Transverse colon (tissue), 4 donors: Measurements from ENCODE around the gene HRG. TPM values are rescaled to one million over a fixed set of nuclear protein-coding genes. Genes with fewer than 3 reads are reported as not detected.
"Not testable (repeated sequence)": the region's sequence is repeated elsewhere in the genome, so short reads cannot be mapped to it uniquely, and the experiment has no call there.

Experiments
- DNase-seq: peaks from one replicate; pipeline ENCODE4 v3.0.0-alpha.2; 2019
- H3K27ac ChIP-seq, 4 donors: fragments of 200-600 bp; sonication (generic); 2 replicates each; pipeline ENCODE4 v1.5.1; 2016 to 2018; ENCODE audit warnings: inconsistent platforms in 4 of 4
- H3K27me3 ChIP-seq: fragments of 200-600 bp; sonication (generic); 2 replicates; pipeline ENCODE4 v1.5.1; 2017; ENCODE audit warnings: inconsistent platforms
- H3K36me3 ChIP-seq, 4 donors: fragments of 200-600 bp; sonication (generic); 2 replicates each; pipeline ENCODE4 v1.5.1; 2017 to 2019; ENCODE audit warnings: inconsistent platforms in 4 of 4
- H3K4me1 ChIP-seq, 4 donors: fragments of 200-600 bp; sonication (generic); 2 replicates each; pipeline ENCODE4 v1.5.1; 2017 to 2020; ENCODE audit warnings: inconsistent platforms in 4 of 4
- H3K4me3 ChIP-seq, 4 donors: fragments of 200-600 bp; sonication (generic); 1 replicate in 1 of 4; 2 replicates in 3 of 4; pipeline versions ENCODE4 v1.5.1 to v1.6.1; 2017 to 2019; ENCODE audit warnings: inconsistent platforms in 4 of 4
- H3K9me3 ChIP-seq, 2 donors: fragments of 200-600 bp; sonication (generic); 2 replicates each; pipeline ENCODE4 v1.5.1; 2017 to 2019; ENCODE audit warnings: inconsistent platforms in 2 of 2
- EP300 ChIP-seq: sonication (generic); formaldehyde crosslinking; IDR thresholded peaks from one replicate; pipeline ENCODE4 v1.6.1; 2017; ENCODE audit warnings: antibody characterized with exemption, low read depth
- POLR2A ChIP-seq: fragments of 450-650 bp; IDR thresholded peaks from one replicate; pipeline ENCODE4 v1.6.1; 2016; ENCODE audit warnings: antibody characterized with exemption, mild to moderate bottlenecking, moderate library complexity
- POLR2AphosphoS5 ChIP-seq, 3 donors: sonication (generic); formaldehyde crosslinking; IDR thresholded peaks; one replicate each; pipeline ENCODE4 v1.6.1; 2016; ENCODE audit warnings: antibody characterized with exemption in 3 of 3
- WGBS, 2 donors: methylation state at CpG; one replicate each; pipeline ENCODE4 v1.1.5; 2018; ENCODE audit warnings: low coverage in 1 of 2; 5-methylcytosine and 5-hydroxymethylcytosine counted together
- in situ Hi-C, 4 donors: fragments of 200-750 bp; cut with MboI; loops; one replicate each; pipeline versions ENCODE4 v1.15.0 to v1.15.1; 2017; ENCODE audit warnings: low sequenced_read_pairs in 3 of 4, low pct_ligation_motif_present in 1 of 4, low pct_unique_long_range_greater_than_20kb in 1 of 4
- intact Hi-C: fragments of 100-400 bp; cut with DNase I; formaldehyde crosslinking; loops from one replicate; pipeline ENCODE4 v1.15.1; 2023; ENCODE audit warnings: low total_unique reads
- total RNA-seq, 4 donors: library from RNA; depleted of rRNA; stranded (reverse); fragments of >200 nt; gene quantifications; one replicate each; pipeline ENCODE4 v1.1.0, GENCODE V29; 2016
- TF ChIP-seq, protein P1 (sequence below), 5 experiments: fragments of 200-600 bp in 3 of 5; fragments of 450-650 bp in 2 of 5; sonication (generic) in 3 of 5; IDR thresholded peaks; 1 replicate in 2 of 5; 2 replicates in 3 of 5; pipeline ENCODE4 v1.5.1; 2016 to 2017; ENCODE audit warnings: antibody characterized with exemption in 5 of 5, inconsistent platforms in 3 of 5, mild to moderate bottlenecking in 2 of 5, moderate library complexity in 1 of 5

HRG gene
- total RNA-seq, 4 donors from 2014 or later: not detected

DNA sequence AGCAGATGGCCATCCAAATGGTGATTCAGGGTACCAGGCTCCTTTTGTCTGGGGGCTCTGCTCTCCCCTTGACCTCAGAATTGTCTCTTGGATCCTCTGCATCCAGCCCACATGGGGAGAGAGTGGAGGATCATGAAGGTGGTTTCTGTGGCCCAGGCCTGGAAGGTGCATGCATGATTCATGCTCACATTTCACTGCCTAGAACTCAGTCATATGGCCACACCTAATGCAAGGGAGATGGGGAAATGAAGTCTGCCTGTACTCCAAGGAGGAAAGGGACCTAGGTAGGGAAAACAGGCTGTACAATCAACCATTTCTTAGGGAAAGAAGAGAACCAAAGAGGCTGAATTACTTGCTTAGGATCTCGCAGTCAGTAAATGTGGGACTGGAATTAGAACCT, 15.1 kb downstream of the HRG start:
- WGBS, 2 donors: 83 to 85% methylated on average over 1 of the region's 1 CpG
- no peak for DNase-seq
- TF ChIP-seq, protein P1, sequence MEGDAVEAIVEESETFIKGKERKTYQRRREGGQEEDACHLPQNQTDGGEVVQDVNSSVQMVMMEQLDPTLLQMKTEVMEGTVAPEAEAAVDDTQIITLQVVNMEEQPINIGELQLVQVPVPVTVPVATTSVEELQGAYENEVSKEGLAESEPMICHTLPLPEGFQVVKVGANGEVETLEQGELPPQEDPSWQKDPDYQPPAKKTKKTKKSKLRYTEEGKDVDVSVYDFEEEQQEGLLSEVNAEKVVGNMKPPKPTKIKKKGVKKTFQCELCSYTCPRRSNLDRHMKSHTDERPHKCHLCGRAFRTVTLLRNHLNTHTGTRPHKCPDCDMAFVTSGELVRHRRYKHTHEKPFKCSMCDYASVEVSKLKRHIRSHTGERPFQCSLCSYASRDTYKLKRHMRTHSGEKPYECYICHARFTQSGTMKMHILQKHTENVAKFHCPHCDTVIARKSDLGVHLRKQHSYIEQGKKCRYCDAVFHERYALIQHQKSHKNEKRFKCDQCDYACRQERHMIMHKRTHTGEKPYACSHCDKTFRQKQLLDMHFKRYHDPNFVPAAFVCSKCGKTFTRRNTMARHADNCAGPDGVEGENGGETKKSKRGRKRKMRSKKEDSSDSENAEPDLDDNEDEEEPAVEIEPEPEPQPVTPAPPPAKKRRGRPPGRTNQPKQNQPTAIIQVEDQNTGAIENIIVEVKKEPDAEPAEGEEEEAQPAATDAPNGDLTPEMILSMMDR (IDR thresholded peaks at IDR 0.05): no peak
- TF ChIP-seq POLR2A (no peak), EP300 (no peak), POLR2AphosphoS5 (IDR thresholded peaks at IDR 0.05) (no peak)
- Histone ChIP-seq H3K36me3 (no peaks in the 10 kb centered on the region), H3K4me1 (no peaks in the 10 kb centered on the region), H3K4me3 (no peak overlapping the region), H3K27me3 (peaks cover 7% of the 10 kb centered on the region), H3K27ac (no peak overlapping the region), H3K9me3 (no peaks in the 10 kb centered on the region)
- intact Hi-C loops: no loop called here
- in situ Hi-C loops: no loop called here

- H3K36me3 ChIP-seq: no peaks in the 10 kb centered on the region
- H3K9me3 ChIP-seq: no peaks in the 10 kb centered on the region
- intact Hi-C loops (no loop called here), in situ Hi-C loops (no loop called here)
- peaks cover 7% of the 10 kb centered on the region for H3K27me3 ChIP-seq
- DNase-seq: no peak
- no peaks in the 10 kb centered on the region for H3K4me1 ChIP-seq
- TF ChIP-seq EP300 (no peak), POLR2AphosphoS5 (IDR thresholded peaks at IDR 0.05) (no peak), POLR2A (no peak)
- TF ChIP-seq, protein P1 (IDR thresholded peaks at IDR 0.05): no peak
- no peak overlapping the region for H3K4me3 ChIP-seq
- H3K27ac ChIP-seq: no peak overlapping the region
- 0 to 62% methylated on average over 1 to 3 of the region's 3 CpGs for WGBS, 2 donors
These were observed 17.0 kb downstream of the HRG start for GRCh38 chr3:186682812-186683211.

DNA sequence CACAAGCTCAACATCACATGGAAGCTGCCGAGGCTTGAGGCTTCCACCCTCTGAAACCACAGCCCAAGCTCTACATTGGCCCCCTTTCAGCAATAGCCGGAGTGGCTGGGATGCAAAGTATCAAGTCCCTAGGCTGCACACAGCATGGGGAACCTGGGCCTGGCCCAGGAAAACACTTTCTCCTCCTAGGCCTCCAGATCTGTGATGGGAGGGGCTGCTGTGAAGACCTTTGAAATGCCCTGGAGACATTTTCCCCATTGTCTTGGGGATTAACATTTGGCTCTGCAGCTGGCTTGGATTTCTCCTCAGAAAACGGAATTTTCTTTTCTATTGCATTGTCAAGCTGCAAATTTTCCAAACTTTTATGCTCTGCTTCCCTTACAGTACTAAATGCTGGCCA, 18.2 kb downstream of the HRG start:
- 83 to 100% methylated on average over 1 to 3 of the region's 3 CpGs for WGBS, 2 donors
- no peak overlapping the region for H3K4me3 ChIP-seq
- peaks cover 7% of the 10 kb centered on the region for H3K27me3 ChIP-seq
- no peaks in the 10 kb centered on the region for H3K9me3 ChIP-seq
- no peaks in the 10 kb centered on the region for H3K36me3 ChIP-seq
- H3K4me1 ChIP-seq: no peaks in the 10 kb centered on the region
- in situ Hi-C loops: no loop called here
- no peak for DNase-seq
- H3K27ac ChIP-seq: no peak overlapping the region
- intact Hi-C loops: no loop called here
- TF ChIP-seq POLR2A (no peak), POLR2AphosphoS5 (IDR thresholded peaks at IDR 0.05) (no peak), EP300 (no peak)
- TF ChIP-seq, protein P1 (IDR thresholded peaks at IDR 0.05): no peak

DNA sequence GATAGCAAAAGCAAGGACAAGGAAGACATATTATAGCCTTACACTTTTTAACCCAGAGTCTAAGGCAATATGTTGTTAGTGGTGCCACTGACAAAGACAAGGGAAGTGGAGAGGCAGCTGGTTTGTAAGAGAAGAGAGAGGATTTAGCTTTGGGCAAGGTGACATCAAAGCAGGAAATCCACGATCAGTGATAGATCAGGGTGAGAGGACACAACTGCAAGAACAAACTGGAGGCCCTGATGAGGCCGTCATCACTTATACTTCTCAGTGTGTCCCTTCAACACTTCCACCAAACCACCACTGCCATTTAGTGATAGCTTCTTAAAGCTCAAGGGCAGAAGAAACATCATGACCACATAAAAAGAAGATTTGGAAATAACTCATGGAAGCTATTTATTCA, 20.7 kb downstream of the HRG start:
- H3K4me1 ChIP-seq, H3K27ac ChIP-seq, DNase-seq, H3K27me3 ChIP-seq, H3K9me3 ChIP-seq, H3K4me3 ChIP-seq, H3K36me3 ChIP-seq, in situ Hi-C loops, intact Hi-C loops: not testable (repeated sequence)
- WGBS, 2 donors: 50 to 73% methylated on average over 1 to 2 of the region's 2 CpGs

DNA sequence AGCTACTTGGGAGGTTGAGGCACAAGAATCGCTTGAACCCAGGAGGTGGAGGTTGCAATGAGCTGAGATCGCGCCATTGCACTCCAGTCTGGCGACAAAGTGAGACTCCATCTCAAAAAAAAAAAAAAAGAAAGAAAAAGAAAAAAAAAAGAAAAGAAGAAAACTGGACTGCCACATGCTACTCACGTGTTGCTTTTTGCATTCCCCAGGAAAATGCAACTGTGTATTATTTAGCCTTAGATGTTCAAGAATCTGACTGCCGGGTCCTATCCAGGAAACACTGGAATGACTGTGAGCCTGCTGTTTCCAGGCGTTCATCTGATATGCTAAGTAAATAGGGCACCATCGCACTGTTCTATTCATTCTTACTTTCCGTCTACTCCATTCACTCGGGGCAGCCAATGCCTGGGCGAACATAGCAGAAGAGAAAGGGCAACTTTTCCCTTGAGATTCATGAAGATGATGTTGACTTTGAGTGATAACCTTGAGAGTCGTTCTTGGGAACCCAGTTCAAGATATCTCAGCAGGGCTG, 21.4 kb downstream of the HRG start:
- intact Hi-C loops: no loop called here
- Histone ChIP-seq H3K9me3 (no peaks in the 10 kb centered on the region), H3K4me3 (no peak overlapping the region), H3K4me1 (no peaks in the 10 kb centered on the region), H3K27ac (no peak overlapping the region), H3K27me3 (peaks cover 7% of the 10 kb centered on the region), H3K36me3 (no peaks in the 10 kb centered on the region)
- TF ChIP-seq POLR2AphosphoS5 (IDR thresholded peaks at IDR 0.05): no peak
- TF ChIP-seq POLR2A: no peak
- no peak for TF ChIP-seq EP300
- TF ChIP-seq, protein P1 (IDR thresholded peaks at IDR 0.05): no peak
- in situ Hi-C loops: no loop called here
- 69 to 76% methylated on average over 7 to 12 of the region's 12 CpGs for WGBS, 2 donors
- DNase-seq: no peak

DNA sequence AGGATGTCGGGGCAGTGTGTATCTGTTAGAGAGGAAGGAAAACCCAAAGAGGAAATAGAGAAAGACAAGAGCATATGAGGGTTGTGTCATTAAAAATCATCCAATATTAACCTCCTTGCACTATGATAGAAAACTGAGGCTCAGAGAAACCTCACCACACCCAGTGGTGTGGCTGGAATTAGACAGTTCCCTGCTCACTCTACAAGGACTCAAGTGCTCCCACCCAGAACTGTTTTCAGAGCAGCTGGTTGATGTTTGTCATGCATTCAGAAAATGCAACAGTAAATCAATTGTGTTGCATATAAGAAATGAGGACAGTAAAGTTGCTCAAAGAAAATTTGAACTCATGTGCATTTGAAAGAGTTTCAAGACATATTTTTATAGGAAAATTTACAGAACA, 24.5 kb downstream of the HRG start:
- H3K4me3 ChIP-seq, intact Hi-C loops, in situ Hi-C loops, H3K36me3 ChIP-seq, H3K9me3 ChIP-seq, H3K4me1 ChIP-seq, DNase-seq, H3K27ac ChIP-seq, H3K27me3 ChIP-seq: not testable (repeated sequence)
- 81 to 100% methylated on average over 1 of the region's 1 CpG for WGBS, 2 donors
